ENCODE data around the gene NME7. TPM values are rescaled to one million over a fixed set of nuclear protein-coding genes. Genes with fewer than 3 reads are reported as not detected.
"Not testable (repeated sequence)": the region's sequence is repeated elsewhere in the genome, so short reads cannot be mapped to it uniquely, and the experiment has no call there.

Gene NME7
- polyA plus RNA-seq, 1 donor from 2014 or later: 10.7 TPM

- Mint-ChIP-seq H3K27me3 (no peaks in the 10 kb centered on the region), H3K27ac (peak overlapping the region in 1 of 3 donors; percentile 26), H3K4me3 (no peak overlapping the region), H3K36me3 (peaks cover 4% of the 10 kb centered on the region), H3K9me3 (no peaks in the 10 kb centered on the region), H3K4me1 (no peaks in the 10 kb centered on the region)
Observed at GRCh38 chr1:169130683-169131082, 236.9 kb downstream of the NME7 start.

GRCh38 chr1:169129109-169129784, 238.3 kb downstream of the NME7 start:
- Mint-ChIP-seq H3K4me1 (no peaks in the 10 kb centered on the region), H3K4me3 (no peak overlapping the region), H3K27ac (no peak overlapping the region), H3K27me3 (peaks cover 2% of the 10 kb centered on the region), H3K36me3 (peaks cover 3% of the 10 kb centered on the region), H3K9me3 (no peaks in the 10 kb centered on the region)

GRCh38 chr1:169128562-169128961, 239.0 kb downstream of the NME7 start:
- Mint-ChIP-seq H3K27me3 (peaks cover 2% of the 10 kb centered on the region), H3K4me3 (no peak overlapping the region), H3K36me3 (peaks cover 3% of the 10 kb centered on the region), H3K27ac (no peak overlapping the region), H3K9me3 (no peaks in the 10 kb centered on the region), H3K4me1 (no peaks in the 10 kb centered on the region)

- Mint-ChIP-seq H3K36me3 (no peaks in the 10 kb centered on the region), H3K27ac (no peak overlapping the region), H3K27me3 (peaks cover 2% of the 10 kb centered on the region), H3K4me3 (no peak overlapping the region), H3K4me1 (peaks cover 0 to 5% (median 3%) of the 10 kb centered on the region in 3 donors), H3K9me3 (no peaks in the 10 kb centered on the region)
Observed at GRCh38 chr1:169127305-169127704, 240.3 kb downstream of the NME7 start.

GRCh38 chr1:169126335-169126734, 241.3 kb downstream of the NME7 start:
- Mint-ChIP-seq H3K27ac (no peak overlapping the region), H3K4me1 (peaks cover 0 to 8% (median 5%) of the 10 kb centered on the region in 3 donors), H3K4me3 (no peak overlapping the region), H3K9me3 (no peaks in the 10 kb centered on the region), H3K36me3 (no peaks in the 10 kb centered on the region), H3K27me3 (peaks cover 2% of the 10 kb centered on the region)

- not testable (repeated sequence) for H3K4me3 Mint-ChIP-seq, H3K36me3 Mint-ChIP-seq, H3K9me3 Mint-ChIP-seq, H3K4me1 Mint-ChIP-seq, H3K27me3 Mint-ChIP-seq, H3K27ac Mint-ChIP-seq
Observed at GRCh38 chr1:169125597-169125996, 242.0 kb downstream of the NME7 start.

- H3K27ac Mint-ChIP-seq: no peak overlapping the region
- H3K36me3 Mint-ChIP-seq: no peaks in the 10 kb centered on the region
- H3K4me3 Mint-ChIP-seq: no peak overlapping the region
- peaks cover 0 to 8% (median 5%) of the 10 kb centered on the region in 3 donors for H3K4me1 Mint-ChIP-seq
- H3K9me3 Mint-ChIP-seq: no peaks in the 10 kb centered on the region
- H3K27me3 Mint-ChIP-seq: peaks cover 2% of the 10 kb centered on the region
Observed at GRCh38 chr1:169124459-169124858, 243.1 kb downstream of the NME7 start.

GRCh38 chr1:169122976-169123375, 244.6 kb downstream of the NME7 start:
- H3K9me3 Mint-ChIP-seq: no peaks in the 10 kb centered on the region
- H3K4me3 Mint-ChIP-seq: no peak overlapping the region
- H3K4me1 Mint-ChIP-seq: peaks cover 0 to 8% (median 5%) of the 10 kb centered on the region in 3 donors
- H3K36me3 Mint-ChIP-seq: no peaks in the 10 kb centered on the region
- no peak overlapping the region for H3K27ac Mint-ChIP-seq
- H3K27me3 Mint-ChIP-seq: peaks cover 3% of the 10 kb centered on the region

- no peak overlapping the region for H3K4me3 Mint-ChIP-seq
- H3K36me3 Mint-ChIP-seq: no peaks in the 10 kb centered on the region
- H3K27ac Mint-ChIP-seq: no peak overlapping the region
- H3K9me3 Mint-ChIP-seq: no peaks in the 10 kb centered on the region
- peaks cover 2 to 14% (median 14%) of the 10 kb centered on the region in 3 donors for H3K4me1 Mint-ChIP-seq
- H3K27me3 Mint-ChIP-seq: peaks cover 5% of the 10 kb centered on the region
Observed at GRCh38 chr1:169121146-169121923, 246.3 kb downstream of the NME7 start.

- H3K4me1 Mint-ChIP-seq: peaks cover 8 to 21% (median 18%) of the 10 kb centered on the region in 3 donors
- H3K27ac Mint-ChIP-seq: peak overlapping the region in 1 of 3 donors; percentile 8
- no peaks in the 10 kb centered on the region for H3K9me3 Mint-ChIP-seq
Observed at GRCh38 chr1:169120066-169120465, 247.5 kb downstream of the NME7 start.

GRCh38 chr1:169119405-169119804, 248.2 kb downstream of the NME7 start:
- no peak overlapping the region for H3K27ac Mint-ChIP-seq
- H3K4me3 Mint-ChIP-seq: no peak overlapping the region
- peaks cover 2% of the 10 kb centered on the region for H3K27me3 Mint-ChIP-seq

More at GRCh38 chr1:169120066-169120465, 247.5 kb downstream of the NME7 start:
- no peaks in the 10 kb centered on the region for H3K36me3 Mint-ChIP-seq
- H3K27me3 Mint-ChIP-seq: peaks cover 5% of the 10 kb centered on the region
- H3K4me3 Mint-ChIP-seq: no peak overlapping the region

GRCh38 chr1:169118227-169118626, 249.4 kb downstream of the NME7 start:
- no peak overlapping the region for H3K27ac Mint-ChIP-seq
- no peaks in the 10 kb centered on the region for H3K36me3 Mint-ChIP-seq
- H3K9me3 Mint-ChIP-seq: no peaks in the 10 kb centered on the region
- no peak overlapping the region for H3K4me3 Mint-ChIP-seq
- H3K4me1 Mint-ChIP-seq: peaks cover 8 to 21% (median 18%) of the 10 kb centered on the region in 3 donors
- H3K27me3 Mint-ChIP-seq: peaks cover 2% of the 10 kb centered on the region

More at GRCh38 chr1:169119405-169119804, 248.2 kb downstream of the NME7 start:
- Mint-ChIP-seq H3K36me3 (no peaks in the 10 kb centered on the region), H3K4me1 (peaks cover 8 to 21% (median 18%) of the 10 kb centered on the region in 3 donors), H3K9me3 (no peaks in the 10 kb centered on the region)

GRCh38 chr1:169117599-169117998, 250.0 kb downstream of the NME7 start:
- no peak overlapping the region for H3K4me3 Mint-ChIP-seq
- peaks cover 8 to 19% (median 13%) of the 10 kb centered on the region in 3 donors for H3K4me1 Mint-ChIP-seq
- no peak overlapping the region for H3K27ac Mint-ChIP-seq
- no peaks in the 10 kb centered on the region for H3K9me3 Mint-ChIP-seq
- peaks cover 2% of the 10 kb centered on the region for H3K27me3 Mint-ChIP-seq
- no peaks in the 10 kb centered on the region for H3K36me3 Mint-ChIP-seq

GRCh38 chr1:169117014-169117413, 250.6 kb downstream of the NME7 start:
- Mint-ChIP-seq H3K27ac (no peak overlapping the region), H3K4me3 (peak overlapping the region in 3 of 4 donors; percentile 39 to 63 (median 47)), H3K9me3 (no peaks in the 10 kb centered on the region)

GRCh38 chr1:169115891-169116585, 251.6 kb downstream of the NME7 start:
- peak overlapping the region; percentile 63 to 92 (median 84) for H3K4me3 Mint-ChIP-seq
- peaks cover 8 to 14% (median 13%) of the 10 kb centered on the region in 3 donors for H3K4me1 Mint-ChIP-seq
- no peaks in the 10 kb centered on the region for H3K9me3 Mint-ChIP-seq
- H3K36me3 Mint-ChIP-seq: no peaks in the 10 kb centered on the region
- peaks cover 9% of the 10 kb centered on the region for H3K27me3 Mint-ChIP-seq
- H3K27ac Mint-ChIP-seq: peak overlapping the region in 2 of 3 donors; percentile 20 to 89

More at GRCh38 chr1:169117014-169117413, 250.6 kb downstream of the NME7 start:
- Mint-ChIP-seq H3K36me3 (no peaks in the 10 kb centered on the region), H3K4me1 (peaks cover 8 to 16% (median 13%) of the 10 kb centered on the region in 3 donors), H3K27me3 (peaks cover 8% of the 10 kb centered on the region)

All from IgD-negative memory B cell (primary cell).